ENCODE results near the gene MGAT5.

MGAT5 gene

GRCh38 chr2:134448650-134449049 is 194.8 kb downstream of the MGAT5 start:
- no peak for DNase-seq (ENCODE audit: low read depth in 2 of 2)
- H3K4me3 ChIP-seq (replicated peaks in 1 of 2; ENCODE audit: low read depth in 2 of 2, low read length in 2 of 2) = no peak overlapping the region
- no peak for TF ChIP-seq CTCF (IDR thresholded peaks at IDR 0.05; ENCODE audit: low read depth, low read length)

- no peak for DNase-seq (ENCODE audit: low read depth in 2 of 2)
- no peak for TF ChIP-seq CTCF (IDR thresholded peaks at IDR 0.05; ENCODE audit: low read depth, low read length)
- no peak overlapping the region for H3K4me3 ChIP-seq (replicated peaks in 1 of 2; ENCODE audit: low read depth in 2 of 2, low read length in 2 of 2)
These were observed 195.3 kb downstream of the MGAT5 start for GRCh38 chr2:134449157-134449556.

- no peak overlapping the region for H3K4me3 ChIP-seq (replicated peaks in 1 of 2; ENCODE audit: low read depth in 2 of 2, low read length in 2 of 2)
- no peak for TF ChIP-seq CTCF (IDR thresholded peaks at IDR 0.05; ENCODE audit: low read depth, low read length)
- DNase-seq (ENCODE audit: low read depth in 2 of 2) = no peak
These were observed 196.1 kb downstream of the MGAT5 start for GRCh38 chr2:134449751-134450513.

- no peak overlapping the region for H3K4me3 ChIP-seq (replicated peaks in 1 of 2; ENCODE audit: low read depth in 2 of 2, low read length in 2 of 2)
- no peak for TF ChIP-seq CTCF (IDR thresholded peaks at IDR 0.05; ENCODE audit: low read depth, low read length)
- no peak for DNase-seq (ENCODE audit: low read depth in 2 of 2)
These were observed 197.4 kb downstream of the MGAT5 start for GRCh38 chr2:134451347-134451630.

- no peak for DNase-seq (ENCODE audit: low read depth in 2 of 2)
- TF ChIP-seq CTCF (IDR thresholded peaks at IDR 0.05; ENCODE audit: low read depth, low read length) = no peak
- no peak overlapping the region for H3K4me3 ChIP-seq (replicated peaks in 1 of 2; ENCODE audit: low read depth in 2 of 2, low read length in 2 of 2)
These were observed 198.3 kb downstream of the MGAT5 start for GRCh38 chr2:134452042-134452733.

GRCh38 chr2:134453476-134453875 is 199.6 kb downstream of the MGAT5 start:
- H3K4me3 ChIP-seq (replicated peaks in 1 of 2; ENCODE audit: low read depth in 2 of 2, low read length in 2 of 2) = no peak overlapping the region
- DNase-seq (ENCODE audit: low read depth in 2 of 2) = no peak
- no peak for TF ChIP-seq CTCF (IDR thresholded peaks at IDR 0.05; ENCODE audit: low read depth, low read length)

Measured in cardiac fibroblast (primary cell).